Skeletal muscle tissue (tissue), 4 donors: ENCODE results near the gene CHMP4A. TPM values are rescaled to one million over a fixed set of nuclear protein-coding genes. Genes with fewer than 3 reads are reported as not detected.
A peak's percentile ranks its signal among the peaks of the same experiment; 100 is the strongest.
"Not testable (repeated sequence)": the region's sequence is repeated elsewhere in the genome, so short reads cannot be mapped to it uniquely, and the experiment has no call there.

Source experiments
- H3K27ac ChIP-seq: one replicate; pipeline ENCODE4 v1.7.0; 2013; ENCODE audit warnings: mild to moderate bottlenecking, low read depth, low read length, inconsistent platforms
- H3K27me3 ChIP-seq, 3 donors: one replicate each; pipeline ENCODE4 v1.7.0; 2013; ENCODE audit warnings: low read length in 3 of 3; ENCODE audit not compliant: control insufficient read depth in 3 of 3, insufficient read depth in 3 of 3
- H3K36me3 ChIP-seq, 3 donors: one replicate each; pipeline ENCODE4 v1.7.0; 2013; ENCODE audit warnings: low read length in 3 of 3; ENCODE audit not compliant: control insufficient read depth in 3 of 3, insufficient read depth in 3 of 3
- H3K4me1 ChIP-seq, 3 donors: one replicate each; pipeline ENCODE4 v1.7.0; 2013; ENCODE audit warnings: low read length in 3 of 3, mild to moderate bottlenecking in 3 of 3; ENCODE audit not compliant: control insufficient read depth in 3 of 3, insufficient read depth in 3 of 3
- H3K4me3 ChIP-seq, 3 donors: one replicate each; pipeline ENCODE4 v1.7.0; 2013; ENCODE audit warnings: low read length in 3 of 3
- H3K9ac ChIP-seq, 3 donors: one replicate each; pipeline ENCODE4 v1.7.0; 2013; ENCODE audit warnings: low read length in 3 of 3, mild to moderate bottlenecking in 3 of 3, moderate library complexity in 2 of 3, low read depth in 1 of 3
- H3K9me3 ChIP-seq, 3 donors: one replicate each; pipeline ENCODE4 v1.7.0; 2013; ENCODE audit warnings: low read length in 3 of 3; ENCODE audit not compliant: control insufficient read depth in 3 of 3
- total RNA-seq: library from RNA; depleted of rRNA; stranded (reverse); fragments of >200 nt; gene quantifications from one replicate; pipeline ENCODE4 v1.2.3, GENCODE V29; 2014
- donor health status: Osteomylitis.

The CHMP4A gene
- total RNA-seq, 1 donor from 2014 or later, result 29.2 TPM

GRCh38 chr14:24211311-24211710, 2.0 kb downstream of the CHMP4A start:
- no peaks in the 10 kb centered on the region for H3K27me3 ChIP-seq
- H3K36me3 ChIP-seq, result peaks cover 38 to 41% (median 41%) of the 10 kb centered on the region in 3 donors
- H3K9me3 ChIP-seq, result no peaks in the 10 kb centered on the region
- no peak overlapping the region for H3K27ac ChIP-seq
- H3K4me3 ChIP-seq, result no peak overlapping the region
- H3K4me1 ChIP-seq, result peaks cover 14 to 30% (median 19%) of the 10 kb centered on the region in 3 donors
- no peak overlapping the region for H3K9ac ChIP-seq

GRCh38 chr14:24207625-24208024, 5.7 kb downstream of the CHMP4A start:
- H3K4me3 ChIP-seq, result no peak overlapping the region
- peaks cover 45 to 54% (median 45%) of the 10 kb centered on the region in 3 donors for H3K36me3 ChIP-seq
- H3K27me3 ChIP-seq, result no peaks in the 10 kb centered on the region
- peaks cover 0 to 4% (median 0%) of the 10 kb centered on the region in 3 donors for H3K4me1 ChIP-seq
- H3K9me3 ChIP-seq, result no peaks in the 10 kb centered on the region
- H3K9ac ChIP-seq, result no peak overlapping the region
- no peak overlapping the region for H3K27ac ChIP-seq

- Histone ChIP-seq H3K4me3 (no peak overlapping the region), H3K9ac (no peak overlapping the region), H3K36me3 (peaks cover 45 to 54% (median 45%) of the 10 kb centered on the region in 3 donors), H3K4me1 (no peaks in the 10 kb centered on the region), H3K27me3 (no peaks in the 10 kb centered on the region), H3K27ac (no peak overlapping the region), H3K9me3 (no peaks in the 10 kb centered on the region)
These were observed 6.2 kb downstream of the CHMP4A start for GRCh38 chr14:24207104-24207551.

DNA sequence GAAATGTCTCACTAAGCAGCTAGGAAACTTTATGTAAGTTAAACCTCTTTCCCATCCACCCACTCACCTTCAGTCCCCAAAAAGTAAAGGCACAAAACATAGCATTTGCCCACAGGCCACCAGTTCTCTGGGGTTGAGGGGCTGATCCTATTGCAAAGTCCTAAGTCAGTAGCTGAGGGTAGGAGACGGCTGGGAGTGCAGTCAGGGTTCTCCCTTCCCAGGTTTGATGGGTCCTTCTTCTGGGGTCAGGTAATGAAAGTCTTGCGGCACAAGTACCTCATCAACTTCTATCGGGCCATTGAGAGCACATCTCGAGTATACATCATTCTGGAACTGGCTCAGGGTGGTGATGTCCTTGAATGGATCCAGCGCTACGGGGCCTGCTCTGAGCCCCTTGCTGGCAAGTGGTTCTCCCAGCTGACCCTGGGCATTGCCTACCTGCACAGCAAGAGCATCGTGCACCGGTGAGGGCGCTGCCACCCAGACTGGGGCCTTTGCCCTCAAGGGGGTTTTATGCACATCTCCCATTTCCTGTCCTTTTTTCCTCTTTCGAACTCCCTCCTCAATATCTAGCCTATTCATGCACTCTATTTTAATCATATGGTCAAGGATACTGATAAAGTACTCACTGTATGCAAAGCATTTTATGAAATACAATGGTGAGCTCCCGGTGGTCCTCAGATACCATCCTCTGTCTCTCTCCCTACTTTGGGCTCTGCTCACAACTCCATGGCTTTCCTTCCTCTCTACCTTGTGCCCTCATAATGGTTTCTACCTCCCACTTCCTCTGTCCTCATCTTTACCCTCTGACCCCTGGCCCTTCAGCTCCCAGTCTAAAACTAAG, 6.8 kb downstream of the CHMP4A start:
- Histone ChIP-seq H3K27me3 (no peaks in the 10 kb centered on the region), H3K4me1 (no peaks in the 10 kb centered on the region), H3K9ac (peak overlapping the region in 1 of 3 donors; percentile 8), H3K4me3 (no peak overlapping the region), H3K27ac (no peak overlapping the region), H3K9me3 (no peaks in the 10 kb centered on the region), H3K36me3 (peaks cover 41 to 54% (median 45%) of the 10 kb centered on the region in 3 donors)

GRCh38 chr14:24204163-24205146, 8.8 kb downstream of the CHMP4A start:
- Histone ChIP-seq H3K9ac (no peak overlapping the region), H3K4me1 (no peaks in the 10 kb centered on the region), H3K27ac (no peak overlapping the region), H3K36me3 (peaks cover 29 to 38% (median 32%) of the 10 kb centered on the region in 3 donors), H3K9me3 (no peaks in the 10 kb centered on the region), H3K4me3 (no peak overlapping the region), H3K27me3 (no peaks in the 10 kb centered on the region)

DNA sequence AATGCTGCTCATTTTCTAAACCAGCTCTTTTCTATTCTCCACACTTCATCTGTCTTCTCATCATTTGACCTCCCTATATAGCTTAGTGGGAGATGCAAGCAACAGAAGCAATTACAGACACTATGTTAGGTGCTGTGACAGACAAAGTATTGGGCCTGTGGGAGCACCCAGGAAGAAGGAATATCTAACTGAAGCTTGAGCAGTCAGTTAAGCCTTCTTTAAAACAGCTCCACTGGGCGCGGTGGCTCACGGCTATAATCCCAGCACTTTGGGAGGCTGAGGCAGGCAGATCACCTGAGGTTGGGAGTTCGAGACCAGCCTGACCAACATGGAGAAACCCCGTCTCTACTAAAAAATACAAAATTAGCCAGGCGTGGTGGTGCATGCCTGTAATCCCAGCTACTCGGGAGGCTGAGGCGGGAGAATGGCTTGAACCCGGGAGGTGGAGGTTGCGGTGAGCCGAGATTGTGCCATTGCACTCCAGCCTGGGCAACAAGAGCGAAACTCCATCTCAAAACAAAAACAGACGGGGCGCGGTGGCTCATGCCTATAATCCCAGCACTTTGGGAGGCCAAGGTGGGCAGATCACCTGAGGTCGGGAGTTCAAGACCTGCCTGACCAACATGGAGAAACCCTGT, 9.9 kb downstream of the CHMP4A start:
- H3K9me3 ChIP-seq, H3K27me3 ChIP-seq, H3K4me1 ChIP-seq, H3K9ac ChIP-seq, H3K4me3 ChIP-seq, H3K27ac ChIP-seq: not testable (repeated sequence)
- H3K36me3 ChIP-seq, result peaks cover 24 to 36% (median 32%) of the 10 kb centered on the region in 3 donors

- H3K9me3 ChIP-seq, H3K9ac ChIP-seq, H3K4me1 ChIP-seq, H3K27ac ChIP-seq, H3K27me3 ChIP-seq, H3K4me3 ChIP-seq: not testable (repeated sequence)
- peaks cover 18 to 30% (median 28%) of the 10 kb centered on the region in 3 donors for H3K36me3 ChIP-seq
These were observed 10.8 kb downstream of the CHMP4A start for GRCh38 chr14:24202538-24202937.

DNA sequence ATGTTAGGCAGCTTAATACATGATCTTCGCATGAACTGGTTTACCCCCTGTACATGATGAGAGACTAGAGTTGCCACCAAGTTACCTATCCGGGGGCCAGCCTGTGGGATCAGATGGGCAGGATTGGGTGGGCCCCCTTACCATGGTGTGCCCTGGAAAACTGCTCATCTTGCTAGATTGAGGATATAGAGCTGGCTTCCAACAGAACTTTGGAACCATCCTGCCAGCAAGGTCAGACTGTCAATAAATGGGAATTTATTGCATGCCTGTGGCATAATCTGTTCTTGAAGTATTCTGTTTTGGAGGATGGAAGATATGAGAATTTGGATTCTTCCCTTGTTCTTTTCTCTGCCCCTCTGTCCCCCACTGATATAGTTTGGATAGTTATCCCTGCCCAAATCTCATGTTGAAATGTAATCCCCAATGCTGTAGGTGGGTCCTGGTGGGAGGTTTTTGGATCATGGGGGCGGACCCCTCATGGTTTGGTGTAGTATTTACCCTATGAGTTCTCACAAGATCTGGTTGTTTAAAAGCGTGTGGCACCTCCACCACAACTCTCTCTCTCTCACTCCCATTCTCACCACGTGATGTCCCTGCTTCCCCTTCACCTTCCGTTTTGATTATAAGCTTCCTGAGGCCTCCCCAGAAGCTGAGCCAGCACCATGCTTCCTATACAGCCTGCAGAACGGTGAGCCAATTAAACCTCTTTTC, 14.3 kb downstream of the CHMP4A start:
- Histone ChIP-seq H3K9me3 (no peaks in the 10 kb centered on the region), H3K4me3 (no peak overlapping the region), H3K27me3 (no peaks in the 10 kb centered on the region), H3K36me3 (peaks cover 0 to 10% (median 8%) of the 10 kb centered on the region in 3 donors), H3K9ac (no peak overlapping the region), H3K27ac (no peak overlapping the region), H3K4me1 (peaks cover 19 to 28% (median 25%) of the 10 kb centered on the region in 3 donors)

GRCh38 chr14:24197056-24197450, 16.2 kb downstream of the CHMP4A start:
- no peak overlapping the region for H3K27ac ChIP-seq

More at GRCh38 chr14:24197056-24197450, 16.2 kb downstream of the CHMP4A start:
- Histone ChIP-seq H3K9ac (no peak overlapping the region), H3K9me3 (no peaks in the 10 kb centered on the region), H3K4me3 (no peak overlapping the region), H3K4me1 (peaks cover 19 to 31% (median 26%) of the 10 kb centered on the region in 3 donors), H3K27me3 (no peaks in the 10 kb centered on the region), H3K36me3 (peaks cover 11 to 18% (median 16%) of the 10 kb centered on the region in 3 donors)
